ENCODE results near the gene VPS45. TPM values are rescaled to one million over a fixed set of nuclear protein-coding genes. Genes with fewer than 3 reads are reported as not detected.
A peak's percentile ranks its signal among the peaks of the same experiment; 100 is the strongest.

The VPS45 gene
- total RNA-seq, 1 donor from 2014 or later: 64.1 TPM

- no peak for DNase-seq (ENCODE audit: low read depth)
Measured at GRCh38 chr1:150069923-150070322, 2.3 kb downstream of the VPS45 start.

GRCh38 chr1:150072959-150073358, 5.4 kb downstream of the VPS45 start:
- no peak for DNase-seq (ENCODE audit: low read depth)

- DNase-seq (ENCODE audit: low read depth): no peak
Measured at GRCh38 chr1:150073516-150073915, 5.9 kb downstream of the VPS45 start.

DNA sequence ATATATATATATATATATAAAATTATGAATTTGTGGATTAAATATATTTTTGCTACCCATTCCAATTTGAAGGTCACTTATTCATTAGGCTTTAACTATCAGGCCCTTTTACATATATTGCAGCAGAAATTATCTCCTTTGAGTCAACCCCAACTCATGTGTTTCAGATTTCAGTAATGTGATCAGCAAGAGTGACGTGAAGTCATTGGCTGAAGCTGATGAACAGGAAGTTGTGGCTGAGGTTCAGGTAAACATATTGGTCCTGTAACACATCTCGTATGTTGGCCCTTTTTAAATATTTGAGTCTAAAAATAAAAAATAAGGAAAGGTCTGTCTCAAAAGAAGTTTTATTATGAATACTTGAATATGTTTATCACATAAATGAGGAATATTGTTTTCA, 8.5 kb downstream of the VPS45 start:
- DNase-seq (ENCODE audit: low read depth): no peak

DNA sequence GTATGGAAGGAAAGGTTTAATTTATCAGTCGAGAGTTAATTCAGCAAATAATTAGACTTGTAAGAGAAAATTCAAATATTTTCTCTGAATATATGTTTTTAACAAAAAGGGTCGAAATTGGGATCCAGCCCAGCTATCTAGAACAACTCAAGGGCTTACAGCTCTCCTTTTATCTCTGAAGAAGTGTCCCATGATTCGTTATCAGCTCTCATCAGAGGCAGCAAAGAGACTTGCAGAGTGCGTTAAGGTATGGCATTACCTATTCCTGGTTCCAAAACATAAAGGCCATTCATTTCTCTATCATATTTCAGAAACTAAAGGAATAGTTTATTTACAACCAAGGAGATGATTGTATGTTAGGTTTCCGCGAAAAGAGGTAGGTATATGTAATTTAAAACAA, 9.4 kb downstream of the VPS45 start:
- no peak for DNase-seq (ENCODE audit: low read depth)

GRCh38 chr1:150080784-150081183, 13.2 kb downstream of the VPS45 start:
- no peak for DNase-seq (ENCODE audit: low read depth)

- DNase-seq (ENCODE audit: low read depth): no peak
Measured at GRCh38 chr1:150082494-150082893, 14.9 kb downstream of the VPS45 start.

DNA sequence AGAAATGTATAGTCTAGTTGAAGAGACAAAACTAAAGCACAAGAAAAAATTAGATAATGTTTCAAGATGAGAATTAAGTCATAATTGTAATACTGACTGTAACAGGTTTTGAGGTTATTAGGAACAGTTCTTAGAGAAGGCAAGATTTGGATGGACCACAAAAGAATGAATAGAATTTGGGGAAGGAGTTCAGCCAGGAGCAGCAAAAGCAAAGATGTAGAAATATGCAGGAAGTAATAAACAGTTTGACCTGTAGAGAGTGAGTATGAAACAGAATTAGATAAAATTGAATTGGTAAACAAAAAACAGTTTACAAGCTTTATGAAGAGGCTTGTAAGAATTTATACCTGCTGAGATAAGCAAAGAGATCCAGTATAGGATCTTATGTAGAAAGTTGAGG, 16.3 kb downstream of the VPS45 start:
- no peak for DNase-seq (ENCODE audit: low read depth)

DNA sequence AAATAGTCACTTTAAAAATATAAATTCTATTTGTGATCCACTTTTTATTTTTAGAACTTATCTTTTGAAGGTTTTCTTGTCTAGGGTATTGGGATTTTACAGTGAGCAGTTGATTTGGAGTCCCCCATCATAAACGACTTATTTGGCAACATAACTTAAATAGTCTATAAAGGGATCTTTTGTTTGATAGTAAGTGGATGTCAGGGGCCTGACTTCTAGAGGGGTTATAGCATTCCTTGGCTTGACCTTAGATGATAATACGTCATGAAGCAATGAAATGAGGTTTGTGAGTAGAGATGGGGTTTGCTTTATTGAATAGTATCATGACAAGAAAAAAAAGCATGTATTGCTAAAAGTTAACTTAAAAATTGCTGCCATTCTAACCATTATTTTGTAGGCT, 17.8 kb downstream of the VPS45 start:
- no peak for DNase-seq (ENCODE audit: low read depth)

DNA sequence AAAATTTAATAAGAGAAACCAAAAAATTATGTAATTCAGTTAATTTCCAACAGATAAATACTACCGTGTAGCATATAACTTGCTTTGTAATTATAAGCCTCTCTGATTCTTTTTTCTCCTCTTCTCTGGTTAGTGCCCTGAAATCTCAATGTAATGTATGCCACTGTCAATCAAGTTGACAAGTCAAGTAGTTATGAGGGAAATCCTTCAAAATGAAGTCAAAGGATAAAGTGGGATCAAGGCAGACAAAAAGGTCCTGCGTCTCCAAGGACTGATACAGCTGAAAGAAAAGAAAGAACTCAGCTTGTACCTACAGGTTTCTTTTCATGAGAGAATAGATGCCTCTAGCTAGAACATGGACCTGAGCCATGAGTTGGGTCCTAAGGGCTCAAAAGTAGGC, 19.8 kb downstream of the VPS45 start:
- no peak for DNase-seq (ENCODE audit: low read depth)

DNA sequence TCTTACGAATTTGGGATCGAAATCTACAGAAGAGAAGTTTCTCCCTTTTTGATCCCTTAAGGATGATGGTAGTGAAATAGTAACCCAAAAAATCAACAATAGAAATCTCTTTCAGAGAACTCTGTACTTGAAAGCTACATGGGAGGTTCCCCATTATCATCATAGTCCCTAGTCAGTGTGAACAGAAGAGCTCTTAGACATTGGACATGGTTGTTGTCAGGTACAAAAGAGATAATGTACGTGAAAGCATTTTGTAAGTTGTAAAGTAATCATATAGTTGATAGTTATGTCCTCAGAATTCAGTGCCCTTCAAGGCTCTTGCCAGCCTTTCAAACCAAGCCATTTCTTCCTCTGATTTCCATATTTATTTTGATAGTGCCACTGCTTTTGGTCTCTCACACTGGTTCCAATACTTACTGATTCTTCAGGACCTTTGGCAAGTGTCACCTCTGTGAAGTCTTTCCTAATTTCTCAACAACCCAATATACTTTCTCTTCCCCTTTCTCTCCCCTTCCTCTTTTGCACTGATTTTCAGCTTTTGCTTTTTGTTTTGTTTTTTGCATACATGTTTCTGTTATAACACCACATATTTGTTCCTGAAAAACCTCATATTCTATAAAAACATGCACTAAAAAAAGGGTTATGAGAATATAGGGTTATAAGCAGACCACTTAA, 22.4 kb downstream of the VPS45 start:
- DNase-seq (ENCODE audit: low read depth): no peak

GRCh38 chr1:150092180-150092791, 24.7 kb downstream of the VPS45 start:
- no peak for DNase-seq (ENCODE audit: low read depth)

DNA sequence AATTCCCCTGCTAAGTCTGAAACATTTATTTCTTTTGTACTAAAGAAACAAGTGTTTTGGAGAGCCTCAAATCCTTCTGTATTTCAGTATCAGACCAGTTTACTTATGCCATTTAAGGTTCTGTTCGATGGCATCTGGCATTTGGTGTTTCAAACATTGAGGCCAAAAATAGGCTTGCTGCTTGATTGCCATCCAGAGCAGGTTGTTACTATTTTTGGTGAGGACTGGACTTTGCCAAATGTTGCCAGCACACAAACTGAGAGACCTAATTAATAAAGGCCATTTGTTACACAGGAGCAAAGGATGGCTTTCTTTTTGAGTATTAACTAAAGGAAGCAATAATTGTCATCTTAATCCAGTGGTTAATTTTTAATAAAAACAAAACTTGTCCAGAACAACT, 26.2 kb downstream of the VPS45 start:
- peak; percentile 84 for DNase-seq (ENCODE audit: low read depth)

DNA sequence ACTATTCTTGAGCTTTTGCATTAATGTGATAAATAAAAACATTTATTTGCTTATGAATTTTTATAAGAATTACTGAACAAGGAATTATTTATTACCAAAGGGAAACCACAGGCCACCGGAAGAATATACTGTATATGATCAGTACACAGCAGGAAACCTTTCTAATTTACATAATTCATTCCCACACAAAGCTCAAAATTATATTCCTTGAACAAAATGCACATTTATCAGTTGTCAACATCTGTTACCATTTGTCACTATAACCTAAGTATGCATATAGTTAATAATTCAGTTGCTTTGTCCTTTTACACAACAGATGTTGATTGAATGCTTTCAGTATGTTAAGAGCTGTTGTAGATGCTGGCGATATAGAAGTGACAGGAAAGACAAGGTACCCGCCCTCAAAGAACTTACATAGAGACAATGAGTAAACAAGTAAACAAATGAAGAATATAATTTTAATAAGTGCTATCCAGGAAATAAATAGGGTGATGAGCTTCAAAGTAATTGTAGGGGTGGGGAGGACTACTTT, 27.2 kb downstream of the VPS45 start:
- DNase-seq (ENCODE audit: low read depth): no peak

DNA sequence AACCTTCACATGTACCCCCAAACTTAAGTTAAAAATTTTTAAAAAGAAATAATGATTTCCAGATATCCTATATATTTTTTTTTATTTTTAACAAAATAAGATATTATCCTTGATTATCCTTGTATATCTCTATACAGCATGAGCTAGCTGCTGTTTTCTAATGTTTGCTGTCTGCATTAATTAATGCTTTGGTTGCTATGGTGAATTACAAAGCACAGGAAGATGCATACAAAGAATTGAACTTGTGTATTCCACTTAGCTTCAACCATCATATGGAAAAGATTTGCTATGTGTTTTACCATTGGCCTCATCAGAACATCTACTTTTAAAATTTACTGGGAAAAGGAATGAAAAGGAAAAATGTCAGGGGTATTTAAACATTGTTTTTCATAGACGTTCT, 35.4 kb downstream of the VPS45 start:
- no peak for DNase-seq (ENCODE audit: low read depth)

DNA sequence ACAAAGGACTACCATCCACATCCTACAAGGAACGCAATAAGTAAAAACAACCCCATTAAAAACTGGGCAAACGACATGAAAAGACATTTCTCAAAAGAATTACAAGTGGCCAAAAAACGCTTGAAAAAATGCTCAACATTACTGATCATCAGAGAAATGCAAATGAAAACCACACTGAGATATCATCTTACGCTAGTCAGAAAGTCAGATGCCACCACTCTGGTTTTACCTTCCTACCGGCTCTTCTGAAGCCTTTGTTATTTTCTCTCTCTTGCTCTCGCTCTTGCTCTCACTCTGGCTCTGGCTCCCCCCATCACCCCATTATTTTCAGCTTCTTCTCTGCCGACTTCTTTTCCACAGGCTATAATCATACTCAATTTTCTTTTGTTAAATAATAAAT, 38.8 kb downstream of the VPS45 start:
- peak; percentile 47 for DNase-seq (ENCODE audit: low read depth)

GRCh38 chr1:150109586-150109985, 42.0 kb downstream of the VPS45 start:
- no peak for DNase-seq (ENCODE audit: low read depth)

- DNase-seq (ENCODE audit: low read depth): no peak
Measured at GRCh38 chr1:150110116-150110515, 42.5 kb downstream of the VPS45 start.

- DNase-seq (ENCODE audit: low read depth): no peak
Measured at GRCh38 chr1:150111670-150112069, 44.1 kb downstream of the VPS45 start.

GRCh38 chr1:150115121-150115520, 47.5 kb downstream of the VPS45 start:
- DNase-seq (ENCODE audit: low read depth): no peak

GRCh38 chr1:150118716-150119115, 51.1 kb downstream of the VPS45 start:
- DNase-seq (ENCODE audit: low read depth): no peak

- no peak for DNase-seq (ENCODE audit: low read depth)
Measured at GRCh38 chr1:150121236-150121862, 53.8 kb downstream of the VPS45 start.

DNA sequence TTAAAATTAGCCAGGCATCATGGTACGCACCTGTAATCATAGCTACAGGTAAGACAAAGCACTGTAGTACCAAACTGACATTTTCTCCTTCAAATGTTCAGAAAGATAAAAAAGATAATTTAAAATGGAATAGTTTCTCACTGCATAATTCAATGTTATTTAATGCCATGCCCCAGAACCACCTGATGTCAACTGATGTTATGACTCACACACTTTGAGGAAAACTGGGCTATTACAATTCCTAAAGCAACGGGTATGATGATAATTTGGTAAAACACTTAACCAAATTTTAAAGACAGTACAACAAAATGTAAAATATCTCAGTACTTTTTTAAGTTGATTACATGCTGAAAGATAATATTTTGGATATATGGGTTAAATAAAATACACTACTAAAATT, 59.2 kb downstream of the VPS45 start:
- no peak for DNase-seq (ENCODE audit: low read depth)
